A549 treated with AZD9567 at 1 μM for 4 hours (cell line): Measurements from ENCODE around the gene EP300. TPM values are rescaled to one million over a fixed set of nuclear protein-coding genes. Genes with fewer than 3 reads are reported as not detected.

ENCODE experiments used
- total RNA-seq: library from RNA; stranded (reverse); fragments of 200-300 nt; extraction: Qiagen RNA extraction; gene quantifications from 5 replicates; pipeline ENCODE4 v1.2.3, GENCODE V29; 2022; ENCODE audit not compliant: insufficient read depth

The EP300 gene
- total RNA-seq: 16.8 to 21.7 TPM (median 19.6 TPM) in 5 replicates

GRCh38 chr22:41092023-41092817, at the start of gene EP300:
Gene EP300, plus strand, starts transcription at chr22:41092592. Its CDS starts 413 bp downstream, at chr22:41093005.

GRCh38 chr22:41204992-41205900, 112.9 kb downstream of the EP300 start, which contains the start of gene L3MBTL2:
Gene L3MBTL2, plus strand, starts transcription at chr22:41205312. Its CDS starts 51 bp downstream, at chr22:41205363.

Other genes with a start within 250 kb of the EP300 start
- 150 to 219 TPM (median 159 TPM) in 5 replicates for gene ST13, start 236.0 kb upstream of the EP300 start, total RNA-seq
- gene XPNPEP3, start 235.4 kb upstream of the EP300 start, total RNA-seq: 5.0 to 10.3 TPM (median 9.5 TPM) in 5 replicates
- not detected in 5 replicates for gene DNAJB7, start 230.5 kb upstream of the EP300 start, total RNA-seq
- gene RBX1, start 141.2 kb upstream of the EP300 start, total RNA-seq: 55.2 to 79.9 TPM (median 58.0 TPM) in 5 replicates
- 17.4 to 21.1 TPM (median 18.3 TPM) in 5 replicates for gene L3MBTL2, start 112.7 kb downstream of the EP300 start, total RNA-seq
- gene CHADL, start 148.3 kb downstream of the EP300 start, total RNA-seq: not detected in 5 replicates
- gene RANGAP1, start 193.6 kb downstream of the EP300 start, total RNA-seq: 83.0 to 94.4 TPM (median 88.3 TPM) in 5 replicates
- gene ZC3H7B, start 208.9 kb downstream of the EP300 start, total RNA-seq: 15.4 to 24.0 TPM (median 22.9 TPM) in 5 replicates